ENCODE results near the gene SOX13.
"Not testable (repeated sequence)": the region's sequence is repeated elsewhere in the genome, so short reads cannot be mapped to it uniquely, and the experiment has no call there.

SOX13 gene

GRCh38 chr1:204087181-204087892 is 14.4 kb downstream of the SOX13 start:
- DNase-seq (ENCODE audit: low read depth in 2 of 2, low spot score in 1 of 2): no peak

DNA sequence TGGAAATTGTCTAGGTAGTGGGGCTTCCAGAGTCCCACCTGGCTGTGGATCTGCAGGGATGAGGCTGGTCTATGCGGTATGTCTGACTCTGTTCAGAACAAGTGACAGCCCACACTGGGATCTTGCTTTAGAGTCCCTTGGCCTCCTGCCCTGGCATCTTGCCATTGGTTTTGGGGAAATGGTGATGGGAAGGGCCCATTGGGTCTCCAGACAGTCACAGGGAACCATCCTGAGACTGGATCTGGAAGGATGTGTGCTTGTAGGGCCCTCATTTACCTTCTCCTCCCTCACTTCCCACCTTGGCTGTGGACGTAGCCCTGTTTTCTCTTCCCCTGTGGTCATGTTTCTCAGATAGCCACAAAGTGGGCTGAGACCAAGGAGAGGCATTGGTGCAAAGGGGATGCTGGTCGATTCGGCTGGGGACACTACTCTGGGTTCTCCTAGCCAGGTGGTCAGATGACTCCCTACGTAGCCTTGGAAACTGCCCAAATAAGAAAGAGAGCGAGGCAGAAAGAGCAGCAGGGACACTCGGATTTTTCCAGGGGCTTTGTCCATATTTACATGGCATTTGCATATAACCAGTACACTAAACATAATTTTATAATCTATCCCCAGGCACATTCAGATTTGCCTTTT is 15.1 kb downstream of the SOX13 start:
- DNase-seq (ENCODE audit: low read depth in 2 of 2, low spot score in 1 of 2): no peak

DNA sequence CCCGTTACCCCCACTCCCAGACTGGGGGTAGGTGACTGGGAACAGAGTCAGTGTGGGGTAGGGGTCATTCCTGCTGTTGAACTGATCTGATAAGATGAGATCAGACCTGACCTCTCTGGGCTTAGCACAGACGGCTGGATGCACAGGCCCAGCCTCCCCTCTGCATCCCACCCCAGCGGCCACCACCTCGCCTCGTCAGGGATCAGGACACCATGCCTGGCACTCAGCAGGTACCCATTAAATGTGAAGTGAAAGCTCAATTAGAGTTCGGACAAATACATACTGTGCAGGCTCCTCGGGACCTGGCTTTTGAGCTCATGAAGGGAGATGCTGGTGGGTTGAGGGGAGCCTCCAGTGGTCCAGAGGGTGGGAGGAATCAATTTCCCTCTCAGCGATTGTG is 15.7 kb downstream of the SOX13 start:
- no peak for DNase-seq (ENCODE audit: low read depth in 2 of 2, low spot score in 1 of 2)

GRCh38 chr1:204089044-204089751 is 16.3 kb downstream of the SOX13 start:
- no peak for DNase-seq (ENCODE audit: low read depth in 2 of 2, low spot score in 1 of 2)

- DNase-seq (ENCODE audit: low read depth in 2 of 2, low spot score in 1 of 2): not testable (repeated sequence)
Measured at GRCh38 chr1:204090132-204090531, 17.2 kb downstream of the SOX13 start.

GRCh38 chr1:204091066-204091465 is 18.2 kb downstream of the SOX13 start:
- DNase-seq (ENCODE audit: low read depth in 2 of 2, low spot score in 1 of 2): no peak

- no peak for DNase-seq (ENCODE audit: low read depth in 2 of 2, low spot score in 1 of 2)
Measured at GRCh38 chr1:204091787-204092312, 18.9 kb downstream of the SOX13 start.

- DNase-seq (ENCODE audit: low read depth in 2 of 2, low spot score in 1 of 2): no peak
Measured at GRCh38 chr1:204092632-204093420, 19.9 kb downstream of the SOX13 start.

DNA sequence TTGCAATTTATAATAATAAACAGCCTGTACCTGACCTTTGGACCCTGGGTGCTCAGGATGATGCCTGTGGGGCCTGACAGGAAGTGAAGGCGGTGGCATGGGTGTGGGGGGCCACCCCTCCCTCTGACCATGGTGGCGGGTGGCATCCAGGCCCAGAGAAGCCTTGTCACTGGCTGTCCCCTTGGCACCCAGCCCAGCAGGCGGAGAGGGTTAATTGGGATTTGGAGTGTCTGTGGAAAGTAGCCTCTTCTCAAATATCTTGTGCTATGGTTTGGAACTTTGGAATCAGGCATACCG is 20.5 kb downstream of the SOX13 start:
- DNase-seq (ENCODE audit: low read depth in 2 of 2, low spot score in 1 of 2): no peak

- DNase-seq (ENCODE audit: low read depth in 2 of 2, low spot score in 1 of 2): no peak
Measured at GRCh38 chr1:204093781-204094180, 20.9 kb downstream of the SOX13 start.

GRCh38 chr1:204094313-204094729 is 21.4 kb downstream of the SOX13 start:
- no peak for DNase-seq (ENCODE audit: low read depth in 2 of 2, low spot score in 1 of 2)

DNA sequence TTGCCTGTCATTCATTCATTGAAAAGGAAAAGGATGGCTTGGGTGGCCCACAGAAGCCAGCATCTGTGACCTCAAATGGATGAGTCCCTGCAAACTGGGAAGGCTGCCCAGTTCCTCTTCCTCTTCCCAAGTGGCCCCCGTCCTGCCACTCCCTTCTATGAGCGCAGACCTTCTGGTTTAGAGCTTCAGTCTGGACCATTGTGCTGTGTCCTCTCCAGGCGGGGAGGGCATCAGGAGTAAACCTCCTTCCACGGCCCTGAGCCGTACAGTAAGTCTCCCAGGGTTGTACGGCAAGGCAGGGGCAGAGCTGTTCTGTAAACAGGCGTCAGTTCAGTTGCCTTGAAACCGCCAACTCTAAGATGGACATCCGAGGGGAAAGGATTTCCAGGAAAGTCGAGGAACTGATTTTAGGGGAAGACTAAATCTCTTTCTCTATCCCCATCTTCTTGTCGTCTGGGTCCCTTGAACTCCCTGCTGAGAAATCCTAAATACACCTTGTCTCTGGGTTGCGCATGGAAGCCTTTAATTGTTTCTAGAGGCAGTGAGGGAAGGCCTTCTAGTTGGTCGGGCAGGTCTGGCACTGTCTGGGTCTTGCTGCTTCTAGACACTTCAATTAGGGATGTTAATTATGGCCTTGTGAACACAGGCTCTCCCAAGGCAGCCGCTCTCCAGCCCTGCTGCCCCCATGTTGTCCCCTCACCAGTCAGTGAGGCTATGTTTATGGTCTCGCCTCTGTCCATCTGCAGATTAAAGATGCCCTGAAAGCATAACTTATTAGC is 22.1 kb downstream of the SOX13 start:
- DNase-seq (ENCODE audit: low read depth in 2 of 2, low spot score in 1 of 2): no peak

DNA sequence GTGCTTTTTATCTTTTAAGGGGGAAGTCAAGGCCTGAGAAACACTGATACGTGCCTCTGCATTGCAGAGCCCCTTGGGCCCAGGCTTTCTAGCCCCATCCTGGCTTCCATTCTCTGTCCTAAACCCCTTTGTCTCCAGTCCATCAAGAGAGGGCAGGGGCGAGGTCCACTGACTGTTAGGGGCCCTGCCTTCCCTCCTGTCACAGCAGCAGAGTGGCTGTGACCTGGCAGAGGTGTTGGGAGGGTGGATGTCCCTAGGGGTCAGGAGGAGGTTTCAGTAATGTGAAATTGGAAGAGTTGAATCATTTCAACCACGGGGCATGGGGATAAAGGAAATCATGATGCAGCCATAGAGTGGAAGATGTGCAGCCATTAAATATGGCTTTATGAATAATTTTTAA is 24.0 kb downstream of the SOX13 start:
- DNase-seq (ENCODE audit: low read depth in 2 of 2, low spot score in 1 of 2): no peak

DNA sequence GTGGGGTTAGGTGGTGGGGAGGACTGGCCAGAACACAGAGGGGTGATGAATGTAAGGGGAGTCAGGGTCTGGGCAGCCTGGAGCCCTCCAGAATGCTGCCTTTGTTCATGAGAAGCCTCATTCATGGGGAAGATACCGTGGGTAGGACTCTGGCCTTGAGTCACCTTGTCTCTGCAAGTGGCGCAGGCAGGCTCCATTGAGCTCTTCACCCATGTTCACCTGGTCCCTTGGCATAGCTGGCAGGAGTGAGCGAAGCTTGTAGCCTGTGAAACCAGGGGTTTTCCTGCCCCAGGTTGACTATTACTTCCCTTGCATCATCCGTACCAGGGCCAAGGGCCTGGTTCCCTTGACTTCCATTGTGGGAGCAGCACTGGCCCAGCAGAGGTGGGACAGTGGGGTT is 25.8 kb downstream of the SOX13 start:
- DNase-seq (ENCODE audit: low read depth in 2 of 2, low spot score in 1 of 2): no peak

GRCh38 chr1:204099754-204100153 is 26.8 kb downstream of the SOX13 start:
- DNase-seq (ENCODE audit: low read depth in 2 of 2, low spot score in 1 of 2): not testable (repeated sequence)

DNA sequence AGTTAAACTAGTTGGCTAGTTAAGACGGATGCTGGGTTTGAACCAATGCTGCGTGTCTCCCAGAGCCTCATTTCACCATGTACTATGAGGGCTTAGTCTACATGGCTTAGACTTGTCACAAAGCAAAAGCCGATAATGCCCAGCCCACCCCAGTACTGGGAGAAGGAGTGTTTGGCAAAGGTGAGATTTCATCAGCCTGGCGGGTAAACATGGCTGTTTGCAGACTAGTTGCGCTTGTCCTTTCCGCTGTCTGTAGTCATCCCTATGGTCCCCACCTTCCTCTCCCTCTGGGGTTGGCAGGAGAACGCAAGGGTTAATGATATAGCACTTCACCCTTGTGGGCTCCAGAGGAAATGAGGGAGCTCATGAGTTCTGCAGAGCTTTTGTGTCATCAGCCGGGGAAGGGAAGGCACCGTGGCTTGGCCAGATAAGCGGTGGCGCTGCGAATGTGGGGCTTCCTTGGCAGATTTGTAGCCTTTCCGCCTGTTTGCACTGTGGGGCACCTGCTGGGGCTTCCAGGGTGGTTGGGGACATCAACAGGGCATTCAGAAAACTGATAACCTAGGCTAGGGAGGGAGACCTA is 29.2 kb downstream of the SOX13 start:
- DNase-seq (ENCODE audit: low read depth in 2 of 2, low spot score in 1 of 2): no peak

DNA sequence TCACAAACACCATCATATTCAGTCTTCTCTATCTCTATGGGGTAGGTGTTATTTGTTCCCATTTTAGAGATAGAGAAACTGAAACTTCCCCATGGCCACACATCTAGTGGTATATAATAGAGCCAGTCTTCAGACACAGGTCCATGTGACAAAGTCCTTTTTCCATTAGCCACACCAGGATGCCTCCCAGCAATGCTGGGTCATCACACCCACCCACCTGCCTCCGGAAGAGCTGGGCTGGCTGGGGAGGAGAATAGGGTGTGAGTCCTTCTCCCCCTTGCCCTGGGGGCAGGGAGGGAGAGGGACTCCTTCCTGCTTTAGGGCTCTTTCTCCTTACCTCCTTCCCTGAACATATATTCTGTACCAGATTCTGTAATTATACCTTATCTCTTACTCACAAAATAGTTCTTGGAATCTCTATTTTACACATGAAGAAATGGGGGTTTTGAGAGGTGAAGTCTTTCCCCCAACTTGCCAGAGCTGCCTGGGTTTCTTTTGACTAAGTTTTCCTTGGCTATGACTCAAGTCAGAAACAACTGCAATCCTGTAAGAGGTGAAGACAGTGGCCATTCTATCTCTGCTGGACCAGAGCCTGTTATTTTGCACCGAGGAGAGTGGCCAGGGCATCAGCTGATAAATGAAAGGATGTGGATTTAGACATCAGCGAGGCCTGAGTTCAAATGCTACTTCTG is 30.0 kb downstream of the SOX13 start:
- no peak for DNase-seq (ENCODE audit: low read depth in 2 of 2, low spot score in 1 of 2)

DNA sequence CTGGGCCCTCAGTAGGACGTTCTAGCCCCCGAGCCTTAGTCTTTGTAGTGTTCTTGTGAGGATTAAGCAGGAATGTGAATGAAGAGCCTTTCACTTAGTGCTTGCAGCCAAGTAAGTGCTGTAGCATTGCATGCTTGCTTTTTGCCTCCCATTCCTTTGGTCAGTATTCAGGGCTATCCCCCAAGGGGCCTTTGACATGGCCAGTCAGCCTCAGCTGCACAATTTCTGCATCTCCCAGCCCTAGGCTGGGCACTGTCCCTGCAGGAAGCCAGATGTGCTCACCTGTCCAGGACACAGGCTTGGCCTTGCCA is 30.5 kb downstream of the SOX13 start:
- DNase-seq (ENCODE audit: low read depth in 2 of 2, low spot score in 1 of 2): no peak

GRCh38 chr1:204104331-204105130 is 31.6 kb downstream of the SOX13 start:
- no peak for DNase-seq (ENCODE audit: low read depth in 2 of 2, low spot score in 1 of 2)

Data from stimulated activated CD8-positive, alpha-beta memory T cell treated with anti-CD3 and anti-CD28 coated beads, Interleukin-4, amount 100 ng/mL, for 4 hours (primary cell).